Measurements from ENCODE around the gene PTP4A2.

Gene PTP4A2

GRCh38 chr1:31859719-31860118, 78.4 kb downstream of the PTP4A2 start:
- no peak for DNase-seq (ENCODE audit: low spot score)

- no peak for DNase-seq (ENCODE audit: low spot score)
Observed at GRCh38 chr1:31859044-31859443, 79.1 kb downstream of the PTP4A2 start.

GRCh38 chr1:31857863-31858262, 80.3 kb downstream of the PTP4A2 start:
- no peak for DNase-seq (ENCODE audit: low spot score)
